Activated naive CD4-positive, alpha-beta T cell treated with anti-CD3 and anti-CD28 coated beads, Interleukin-2, amount 50 U/mL, for 24 hours (primary cell): ENCODE results near the gene KCNIP4.

ENCODE experiments used
- H3K27ac Mint-ChIP-seq: one replicate; pipeline ENCODE4 v1.8.0; 2021; ENCODE audit warnings: mild to moderate bottlenecking, mixed read lengths
- H3K27me3 Mint-ChIP-seq: one replicate; pipeline ENCODE4 v1.8.0; 2021; ENCODE audit warnings: mixed read lengths
- H3K36me3 Mint-ChIP-seq: one replicate; pipeline ENCODE4 v1.8.0; 2021; ENCODE audit warnings: mixed read lengths
- H3K4me1 Mint-ChIP-seq: one replicate; pipeline ENCODE4 v1.8.0; 2021; ENCODE audit warnings: mixed read lengths
- H3K4me3 Mint-ChIP-seq: one replicate; pipeline ENCODE4 v1.8.0; 2021; ENCODE audit warnings: mild to moderate bottlenecking, mixed read lengths
- H3K9me3 Mint-ChIP-seq: one replicate; pipeline ENCODE4 v1.8.0; 2021; ENCODE audit warnings: mixed read lengths

Gene KCNIP4

GRCh38 chr4:21569638-21570037 is 378.9 kb downstream of the KCNIP4 start:
- no peak overlapping the region for H3K27ac Mint-ChIP-seq
- no peaks in the 10 kb centered on the region for H3K36me3 Mint-ChIP-seq
- no peak overlapping the region for H3K4me3 Mint-ChIP-seq
- H3K27me3 Mint-ChIP-seq = no peaks in the 10 kb centered on the region
- H3K9me3 Mint-ChIP-seq = no peaks in the 10 kb centered on the region
- H3K4me1 Mint-ChIP-seq = no peaks in the 10 kb centered on the region

- Mint-ChIP-seq H3K27me3 (peaks cover 2% of the 10 kb centered on the region), H3K27ac (no peak overlapping the region), H3K4me3 (no peak overlapping the region), H3K4me1 (no peaks in the 10 kb centered on the region), H3K9me3 (peaks cover 3% of the 10 kb centered on the region), H3K36me3 (no peaks in the 10 kb centered on the region)
These were observed 393.5 kb downstream of the KCNIP4 start for GRCh38 chr4:21555083-21555482.

GRCh38 chr4:21554500-21554899 is 394.1 kb downstream of the KCNIP4 start:
- Mint-ChIP-seq H3K4me1 (no peaks in the 10 kb centered on the region), H3K27me3 (peaks cover 2% of the 10 kb centered on the region), H3K4me3 (no peak overlapping the region), H3K9me3 (peaks cover 3% of the 10 kb centered on the region), H3K36me3 (no peaks in the 10 kb centered on the region), H3K27ac (no peak overlapping the region)

- Mint-ChIP-seq H3K27me3 (peaks cover 2% of the 10 kb centered on the region), H3K27ac (no peak overlapping the region), H3K36me3 (no peaks in the 10 kb centered on the region), H3K4me1 (no peaks in the 10 kb centered on the region), H3K4me3 (no peak overlapping the region), H3K9me3 (peaks cover 3% of the 10 kb centered on the region)
These were observed 394.5 kb downstream of the KCNIP4 start for GRCh38 chr4:21554066-21554465.

- H3K4me3 Mint-ChIP-seq = no peak overlapping the region
- H3K9me3 Mint-ChIP-seq = peaks cover 3% of the 10 kb centered on the region
- no peak overlapping the region for H3K27ac Mint-ChIP-seq
- peaks cover 2% of the 10 kb centered on the region for H3K27me3 Mint-ChIP-seq
- no peaks in the 10 kb centered on the region for H3K4me1 Mint-ChIP-seq
- H3K36me3 Mint-ChIP-seq = no peaks in the 10 kb centered on the region
These were observed 396.1 kb downstream of the KCNIP4 start for GRCh38 chr4:21552455-21552854.

GRCh38 chr4:21544955-21545354 is 403.6 kb downstream of the KCNIP4 start:
- Mint-ChIP-seq H3K27ac (no peak overlapping the region), H3K36me3 (no peaks in the 10 kb centered on the region), H3K4me1 (no peaks in the 10 kb centered on the region)

GRCh38 chr4:21544415-21544814 is 404.2 kb downstream of the KCNIP4 start:
- Mint-ChIP-seq H3K4me3 (no peak overlapping the region), H3K9me3 (no peaks in the 10 kb centered on the region), H3K4me1 (no peaks in the 10 kb centered on the region), H3K27ac (no peak overlapping the region), H3K27me3 (no peaks in the 10 kb centered on the region), H3K36me3 (no peaks in the 10 kb centered on the region)

More at GRCh38 chr4:21544955-21545354, 403.6 kb downstream of the KCNIP4 start:
- H3K4me3 Mint-ChIP-seq = no peak overlapping the region
- H3K27me3 Mint-ChIP-seq = no peaks in the 10 kb centered on the region
- no peaks in the 10 kb centered on the region for H3K9me3 Mint-ChIP-seq

- Mint-ChIP-seq H3K27me3 (no peaks in the 10 kb centered on the region), H3K4me1 (no peaks in the 10 kb centered on the region), H3K27ac (no peak overlapping the region), H3K36me3 (no peaks in the 10 kb centered on the region), H3K9me3 (no peaks in the 10 kb centered on the region), H3K4me3 (no peak overlapping the region)
These were observed 405.1 kb downstream of the KCNIP4 start for GRCh38 chr4:21543514-21543913.

- H3K4me1 Mint-ChIP-seq = no peaks in the 10 kb centered on the region
- no peaks in the 10 kb centered on the region for H3K36me3 Mint-ChIP-seq
- H3K4me3 Mint-ChIP-seq = no peak overlapping the region
- H3K9me3 Mint-ChIP-seq = no peaks in the 10 kb centered on the region
- H3K27me3 Mint-ChIP-seq = no peaks in the 10 kb centered on the region
- H3K27ac Mint-ChIP-seq = no peak overlapping the region
These were observed 412.7 kb downstream of the KCNIP4 start for GRCh38 chr4:21535898-21536297.

- Mint-ChIP-seq H3K27ac (no peak overlapping the region), H3K36me3 (no peaks in the 10 kb centered on the region), H3K9me3 (no peaks in the 10 kb centered on the region), H3K4me1 (no peaks in the 10 kb centered on the region), H3K27me3 (no peaks in the 10 kb centered on the region), H3K4me3 (no peak overlapping the region)
These were observed 417.5 kb downstream of the KCNIP4 start for GRCh38 chr4:21531048-21531447.

GRCh38 chr4:21529214-21529613 is 419.4 kb downstream of the KCNIP4 start:
- no peak overlapping the region for H3K4me3 Mint-ChIP-seq
- H3K36me3 Mint-ChIP-seq = no peaks in the 10 kb centered on the region
- H3K27me3 Mint-ChIP-seq = no peaks in the 10 kb centered on the region
- no peak overlapping the region for H3K27ac Mint-ChIP-seq
- no peaks in the 10 kb centered on the region for H3K4me1 Mint-ChIP-seq
- H3K9me3 Mint-ChIP-seq = no peaks in the 10 kb centered on the region

- Mint-ChIP-seq H3K4me3 (no peak overlapping the region), H3K27me3 (no peaks in the 10 kb centered on the region), H3K4me1 (no peaks in the 10 kb centered on the region), H3K9me3 (no peaks in the 10 kb centered on the region), H3K36me3 (no peaks in the 10 kb centered on the region), H3K27ac (no peak overlapping the region)
These were observed 426.3 kb downstream of the KCNIP4 start for GRCh38 chr4:21522296-21522695.

- H3K4me3 Mint-ChIP-seq = no peak overlapping the region
- H3K27ac Mint-ChIP-seq = no peak overlapping the region
- no peaks in the 10 kb centered on the region for H3K9me3 Mint-ChIP-seq
- no peaks in the 10 kb centered on the region for H3K4me1 Mint-ChIP-seq
- no peaks in the 10 kb centered on the region for H3K27me3 Mint-ChIP-seq
- H3K36me3 Mint-ChIP-seq = no peaks in the 10 kb centered on the region
These were observed 431.3 kb downstream of the KCNIP4 start for GRCh38 chr4:21517126-21517859.

- Mint-ChIP-seq H3K27ac (no peak overlapping the region), H3K4me3 (no peak overlapping the region), H3K9me3 (no peaks in the 10 kb centered on the region), H3K4me1 (no peaks in the 10 kb centered on the region), H3K36me3 (no peaks in the 10 kb centered on the region), H3K27me3 (no peaks in the 10 kb centered on the region)
These were observed 434.4 kb downstream of the KCNIP4 start for GRCh38 chr4:21514022-21514694.

- Mint-ChIP-seq H3K4me3 (no peak overlapping the region), H3K27me3 (no peaks in the 10 kb centered on the region), H3K9me3 (no peaks in the 10 kb centered on the region), H3K4me1 (no peaks in the 10 kb centered on the region), H3K36me3 (no peaks in the 10 kb centered on the region), H3K27ac (no peak overlapping the region)
These were observed 436.2 kb downstream of the KCNIP4 start for GRCh38 chr4:21512353-21512752.

GRCh38 chr4:21507439-21507838 is 441.1 kb downstream of the KCNIP4 start:
- Mint-ChIP-seq H3K27ac (no peak overlapping the region), H3K4me1 (no peaks in the 10 kb centered on the region), H3K9me3 (no peaks in the 10 kb centered on the region), H3K4me3 (no peak overlapping the region), H3K27me3 (peaks cover 2% of the 10 kb centered on the region), H3K36me3 (no peaks in the 10 kb centered on the region)
